ENCODE data around the gene RNF227.

The RNF227 gene

GRCh38 chr17:7889166-7889955 lies 26.7 kb downstream of the RNF227 start:
- peak; percentile 33 for DNase-seq (ENCODE audit: low spot score)

DNA sequence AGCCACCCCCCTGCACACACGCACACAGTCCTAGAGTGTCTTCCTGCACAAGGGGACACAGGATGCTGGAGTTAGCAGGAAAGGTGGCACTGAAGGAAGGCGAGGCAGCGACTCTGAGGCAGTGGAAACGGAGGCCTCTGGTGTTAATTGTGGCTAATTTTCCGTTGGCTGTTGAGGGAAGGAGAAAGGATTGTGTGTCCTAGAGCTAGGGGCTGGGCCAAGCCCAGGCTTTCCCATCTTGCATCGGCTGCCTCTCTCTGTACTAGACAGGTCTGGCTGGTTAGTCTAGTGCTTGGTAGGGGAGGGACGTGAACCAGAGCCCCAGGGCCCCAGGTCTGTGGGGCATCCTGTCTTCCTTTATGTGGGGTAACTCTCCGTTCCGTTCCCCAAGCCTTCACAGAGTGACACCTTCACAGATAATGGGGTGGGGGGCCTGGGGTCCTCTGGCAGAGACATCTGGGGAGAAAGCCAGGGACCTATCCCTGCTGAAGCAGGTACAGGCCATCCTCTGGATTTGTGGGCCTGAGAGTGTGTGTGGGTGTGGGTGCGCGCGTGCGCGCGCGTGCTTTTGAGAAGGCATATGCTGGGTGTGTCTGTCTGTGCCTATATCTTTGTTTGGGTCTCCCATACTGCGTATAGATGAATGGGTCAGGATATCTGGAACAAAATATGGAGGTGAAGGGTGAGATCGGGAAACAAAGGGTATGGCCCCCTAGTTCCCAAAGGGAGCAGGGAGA lies 27.7 kb downstream of the RNF227 start, which contains the start of gene CHD3:
Gene CHD3 (plus strand): TSS at position 606 of the 737 bp plus-strand sequence. CDS start 212 bp downstream, outside the sequence.
- DNase-seq (ENCODE audit: low spot score), result peak; percentile 31

DNA sequence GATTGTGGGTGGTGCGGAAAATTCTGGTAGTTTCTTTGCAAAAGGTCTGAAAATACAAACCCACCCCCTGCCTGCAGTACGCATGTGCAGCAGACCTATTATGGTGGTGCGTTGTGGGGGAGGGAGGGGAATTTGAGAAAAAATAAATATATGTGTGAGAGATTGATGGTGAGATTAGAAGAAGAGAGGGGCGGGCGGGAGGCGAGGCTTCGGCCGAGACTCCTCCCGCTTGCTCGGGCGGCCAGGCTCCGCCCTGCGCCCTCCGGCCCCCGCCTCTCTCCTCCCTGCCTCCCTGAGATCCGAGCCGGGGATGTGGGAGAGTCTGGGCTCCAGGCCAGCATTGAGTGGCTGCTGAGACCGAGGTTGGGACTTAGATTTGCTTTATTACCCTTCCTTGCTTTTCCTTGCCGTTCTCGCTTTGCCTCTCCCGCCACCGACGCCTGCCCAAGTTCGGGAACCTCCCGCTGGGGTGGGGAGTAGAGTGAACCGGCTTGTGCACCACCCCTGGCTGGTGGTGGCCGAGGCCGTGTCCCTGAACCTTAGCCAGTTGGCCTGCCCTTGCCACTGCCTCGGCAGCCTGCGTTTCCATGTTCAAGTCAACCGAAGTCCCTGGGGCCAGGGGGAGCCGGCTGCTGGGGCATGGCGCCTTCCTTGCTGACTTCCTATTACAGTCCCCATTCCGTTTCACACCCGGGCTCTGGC lies 28.5 kb downstream of the RNF227 start:
- peak; percentile 96 for DNase-seq (ENCODE audit: low spot score)

DNA sequence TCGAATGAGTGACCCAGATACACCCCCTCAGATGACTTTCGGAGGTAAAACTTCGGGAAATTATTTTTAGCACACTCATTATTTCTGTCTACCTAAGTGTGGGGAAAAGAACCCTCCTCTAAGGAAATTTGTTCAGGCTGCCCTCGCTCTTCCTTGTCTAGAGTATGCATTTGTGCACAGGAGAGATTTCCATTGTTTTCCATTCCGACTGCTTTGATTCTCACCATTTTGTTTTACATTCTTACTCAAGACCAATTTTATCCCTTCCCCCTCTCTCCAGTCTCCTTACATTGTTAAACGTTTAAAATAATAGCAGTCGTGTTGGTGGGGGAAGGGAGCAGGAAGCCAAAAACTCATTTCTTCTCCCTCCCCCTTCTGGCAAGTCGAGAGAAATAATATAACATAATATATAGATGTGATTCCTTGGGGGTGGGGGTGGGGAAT lies 29.0 kb downstream of the RNF227 start:
- DNase-seq (ENCODE audit: low spot score), result no peak

DNA sequence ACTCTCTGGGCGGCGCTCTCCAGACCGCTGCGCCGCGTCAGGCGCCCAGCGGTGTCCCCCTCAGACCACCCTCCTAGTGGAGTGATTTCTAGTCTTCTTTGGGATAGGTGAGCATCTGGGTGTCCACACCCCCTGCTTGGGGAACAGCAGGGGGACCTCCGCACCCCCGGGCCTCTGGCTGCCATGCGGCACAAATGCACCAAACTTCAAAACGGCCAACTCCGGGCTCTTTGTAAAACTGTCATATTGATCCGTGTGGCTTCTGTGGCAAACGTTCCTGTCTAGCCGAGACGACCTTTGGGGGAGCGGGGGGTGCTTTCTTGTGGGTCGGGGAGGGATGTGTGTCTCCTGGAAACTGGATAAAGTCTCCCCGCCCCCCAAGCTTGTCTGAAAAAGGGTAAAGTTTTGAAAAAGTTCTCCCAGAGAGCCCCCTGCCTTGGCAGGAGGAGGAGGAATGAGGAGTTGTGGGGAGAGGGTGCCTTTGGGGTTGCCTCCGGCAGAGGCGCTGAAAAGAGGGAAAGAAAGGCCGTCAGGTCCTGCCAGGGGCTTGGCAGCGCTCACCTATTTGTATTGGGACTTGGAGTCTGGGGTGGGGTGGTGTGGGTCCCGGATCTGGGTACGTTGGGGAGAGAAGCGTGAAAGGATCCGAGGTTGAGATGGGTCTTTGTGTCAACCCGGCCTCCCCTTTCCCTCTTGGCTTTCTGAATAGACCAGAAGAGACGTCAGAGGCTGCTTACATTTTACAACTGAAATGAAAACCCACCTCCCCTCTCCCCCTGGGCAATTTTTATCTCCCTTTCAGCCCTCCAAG lies 29.7 kb downstream of the RNF227 start:
- DNase-seq (ENCODE audit: low spot score), result peak; percentile 52

- peak; percentile 24 for DNase-seq (ENCODE audit: low spot score)
These were observed 30.5 kb downstream of the RNF227 start for GRCh38 chr17:7885367-7886226.

DNA sequence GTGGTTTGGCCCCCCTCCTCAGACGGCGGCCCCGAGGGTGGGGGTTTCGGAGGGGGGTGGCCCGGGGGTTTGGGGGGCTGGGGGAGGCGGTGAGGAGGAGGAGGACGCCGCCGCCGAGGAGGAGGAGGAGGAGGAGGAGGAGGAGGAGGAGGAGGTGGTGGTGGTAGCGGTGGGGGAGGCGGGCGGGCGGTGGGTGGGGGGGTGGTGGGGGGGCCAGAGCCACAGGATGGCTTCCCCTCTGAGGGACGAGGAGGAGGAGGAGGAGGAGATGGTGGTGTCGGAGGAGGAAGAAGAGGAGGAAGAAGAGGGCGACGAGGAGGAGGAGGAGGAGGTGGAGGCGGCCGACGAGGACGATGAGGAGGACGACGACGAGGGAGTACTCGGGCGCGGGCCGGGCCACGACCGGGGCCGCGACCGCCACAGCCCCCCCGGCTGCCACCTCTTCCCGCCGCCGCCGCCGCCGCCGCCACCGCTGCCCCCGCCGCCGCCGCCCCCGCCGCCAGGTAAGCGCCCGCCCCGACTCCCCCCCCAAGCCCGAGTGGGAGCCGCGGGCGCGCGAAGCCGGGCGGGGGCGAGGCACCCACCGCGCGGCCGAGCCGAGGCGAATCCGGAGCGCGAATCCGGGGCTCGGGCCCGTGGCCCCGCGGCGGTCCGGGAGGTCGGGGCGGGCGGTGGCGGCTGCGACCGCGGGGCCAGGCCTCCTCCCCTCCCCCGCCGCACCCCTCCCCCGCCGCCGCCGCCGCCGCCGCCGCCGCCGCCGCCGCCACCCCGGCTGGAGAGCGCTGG lies 31.3 kb downstream of the RNF227 start:
- DNase-seq (ENCODE audit: low spot score), result peak; percentile 16

DNA sequence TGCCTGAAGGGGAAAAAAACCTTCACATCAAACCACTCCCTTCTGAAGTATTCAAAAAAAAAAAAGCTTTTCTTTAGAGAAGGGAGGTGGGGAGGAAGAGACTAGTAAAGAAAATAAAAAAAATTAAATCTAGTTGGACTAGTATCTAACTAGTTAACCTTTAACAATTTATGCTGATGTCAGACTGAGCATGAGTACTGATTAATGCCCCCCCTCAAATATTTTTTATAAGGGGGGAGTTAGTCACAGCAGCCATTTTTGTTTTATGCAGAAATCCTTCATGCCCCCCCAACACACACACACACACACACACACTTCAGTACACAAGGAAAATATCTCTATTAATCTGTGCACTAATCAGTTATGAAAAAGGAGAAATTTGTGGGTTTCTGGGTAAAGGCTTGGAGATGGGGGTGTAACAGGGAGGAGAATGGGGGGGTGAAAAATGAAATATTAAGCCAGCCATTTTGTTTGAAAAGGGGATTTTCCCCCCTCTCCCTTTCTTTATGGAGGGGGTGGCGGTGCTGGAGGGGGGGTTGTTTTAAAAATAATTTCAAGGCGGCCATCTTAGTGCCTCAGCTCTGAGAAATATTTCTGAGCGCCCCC lies 32.2 kb downstream of the RNF227 start:
- DNase-seq (ENCODE audit: low spot score), result peak; percentile 50

- no peak for DNase-seq (ENCODE audit: low spot score)
These were observed 33.5 kb downstream of the RNF227 start for GRCh38 chr17:7882629-7883028.

GRCh38 chr17:7882068-7882467 lies 34.0 kb downstream of the RNF227 start:
- no peak for DNase-seq (ENCODE audit: low spot score)

GRCh38 chr17:7881276-7882054 lies 34.6 kb downstream of the RNF227 start:
- DNase-seq (ENCODE audit: low spot score), result no peak

DNA sequence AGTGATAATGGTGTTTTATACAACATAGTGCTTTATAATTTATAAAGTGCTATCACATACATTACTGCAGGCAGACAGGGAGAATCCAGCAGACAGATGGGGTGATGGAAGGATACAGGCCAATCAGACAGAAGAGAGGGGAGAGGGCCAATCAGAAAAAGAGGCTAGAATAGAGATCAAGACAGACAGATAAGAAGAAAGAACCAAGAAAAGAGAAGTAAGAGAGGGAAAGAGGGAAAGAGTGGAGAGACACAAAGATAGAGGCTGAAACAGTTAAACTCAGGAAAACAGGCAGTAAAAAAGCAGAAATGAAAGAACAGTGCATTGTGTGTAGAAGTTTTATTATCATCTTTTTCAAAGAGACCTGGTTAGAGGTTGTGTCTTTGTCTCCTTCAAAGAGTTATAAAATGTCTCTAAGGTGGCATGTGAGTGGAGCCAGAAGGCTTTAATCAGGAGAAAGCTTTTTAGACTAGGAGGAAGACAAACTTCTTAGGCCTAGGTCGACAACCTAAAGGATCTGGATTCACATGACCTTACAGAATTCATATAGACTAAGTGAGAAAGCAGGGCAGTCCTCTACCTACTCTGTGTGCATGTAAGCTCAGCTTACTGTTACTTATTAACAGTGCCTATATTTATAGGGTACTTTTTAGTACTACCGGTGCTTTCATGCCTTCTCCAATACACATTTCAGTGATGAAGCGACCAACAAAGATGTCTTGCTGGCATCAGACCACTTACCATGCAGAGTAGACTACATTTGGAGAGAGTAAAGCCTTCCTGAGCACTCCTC lies 35.8 kb downstream of the RNF227 start:
- no peak for DNase-seq (ENCODE audit: low spot score)

DNA sequence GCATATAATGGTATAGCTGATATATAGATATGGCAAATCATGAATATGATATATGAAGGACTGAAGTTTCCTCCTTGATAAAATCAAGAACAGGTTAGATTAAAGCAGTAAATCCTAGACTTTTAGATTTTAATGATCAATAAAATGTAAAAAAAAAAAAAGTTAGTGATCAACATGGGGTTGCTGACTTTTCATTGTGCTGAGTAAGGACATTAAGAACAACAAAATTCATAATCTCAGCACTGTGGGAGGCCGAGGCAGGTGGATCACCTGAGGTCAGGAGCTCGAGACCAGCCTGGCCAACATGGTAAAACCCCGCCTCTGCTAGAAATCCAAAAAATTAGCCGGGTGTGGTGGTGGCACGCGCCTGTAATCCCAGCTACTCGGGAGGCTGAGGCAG lies 37.9 kb downstream of the RNF227 start:
- no peak for DNase-seq (ENCODE audit: low spot score)

- no peak for DNase-seq (ENCODE audit: low spot score)
These were observed 40.2 kb downstream of the RNF227 start for GRCh38 chr17:7875804-7876370.

DNA sequence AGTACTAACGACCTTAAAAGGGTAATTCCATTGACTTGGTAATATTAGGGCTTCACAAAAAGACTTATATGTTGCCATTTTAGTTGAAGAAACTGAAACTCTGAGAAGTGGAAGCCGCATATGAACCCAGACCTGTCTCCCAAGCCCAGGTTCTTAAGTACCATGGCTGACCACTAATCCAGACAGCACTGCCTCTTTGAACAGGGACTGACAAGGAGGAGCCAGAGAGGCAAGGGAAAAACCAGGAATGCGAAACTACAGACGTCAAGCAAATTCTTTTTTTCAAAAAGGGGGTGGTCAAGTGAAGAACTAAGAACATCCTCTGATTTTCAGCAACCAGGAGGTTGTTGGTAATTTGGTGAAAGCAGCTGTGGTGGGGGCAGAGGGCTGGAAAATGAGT lies 43.0 kb downstream of the RNF227 start:
- no peak for DNase-seq (ENCODE audit: low spot score)

DNA sequence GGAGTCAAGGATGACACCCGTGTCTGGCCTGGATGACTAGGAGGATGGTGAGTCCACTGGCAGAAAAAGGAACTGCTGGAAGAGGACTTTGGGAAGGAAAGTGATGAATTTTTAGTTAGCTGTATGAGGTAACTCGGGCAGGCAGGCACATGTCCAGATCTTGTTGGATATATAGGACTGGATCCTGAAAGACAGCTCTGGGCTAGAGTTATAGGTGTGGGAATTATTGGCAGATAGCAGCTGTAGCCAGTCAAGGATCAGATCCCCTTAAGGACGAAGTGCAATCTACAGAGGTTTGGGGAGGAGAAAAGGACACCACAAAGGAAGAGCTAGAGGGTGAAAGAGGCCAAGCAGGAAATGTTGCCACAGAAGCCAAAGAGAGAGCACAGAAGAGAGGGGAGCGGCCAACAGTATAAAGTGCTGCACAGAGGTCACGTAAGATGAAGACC lies 48.2 kb downstream of the RNF227 start:
- DNase-seq (ENCODE audit: low spot score), result peak; percentile 21

DNA sequence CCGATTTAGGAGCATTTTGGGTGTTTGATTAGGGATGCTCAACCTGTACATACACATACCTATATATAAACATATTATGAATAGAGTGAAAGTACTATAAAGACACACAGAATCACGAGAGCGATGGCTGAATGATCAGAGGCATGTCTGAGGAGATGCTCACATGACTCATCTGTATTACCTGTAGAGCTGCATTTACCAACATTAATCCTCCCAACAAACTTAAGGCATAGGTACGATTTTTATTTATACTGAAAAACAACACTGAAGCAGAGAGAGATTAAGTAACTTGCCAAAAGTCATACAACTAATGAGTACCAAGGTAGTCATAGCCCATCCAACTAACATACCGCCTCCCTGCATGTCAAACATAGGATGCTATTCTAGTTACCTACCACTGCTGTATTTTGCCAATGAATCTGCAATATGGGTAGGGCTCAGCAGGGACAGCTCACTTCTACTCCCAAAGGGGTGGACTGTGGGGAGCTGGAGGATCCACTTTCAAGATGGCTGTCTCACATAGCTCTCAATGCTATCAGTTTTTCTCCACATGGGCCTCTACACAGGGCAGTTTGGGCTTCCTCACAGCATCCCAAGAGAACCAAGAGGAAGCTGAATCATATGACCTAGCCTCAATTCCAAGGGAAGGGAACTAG lies 51.0 kb downstream of the RNF227 start:
- DNase-seq (ENCODE audit: low spot score), result no peak

All from CD4-positive, alpha-beta T cell treated with Interleukin-15 for 4 hours (primary cell).